NCI-H1436 treated with DMSO at 0.1 percent for 48 hours (cell line): ENCODE measurements around the gene CRKL.
"Not testable (repeated sequence)": the region's sequence is repeated elsewhere in the genome, so short reads cannot be mapped to it uniquely, and the experiment has no call there.

Source experiments
- DNase-seq: peaks from one replicate; lab custom pipeline; 2025; lab: John Stamatoyannopoulos, UW

The CRKL gene

GRCh38 chr22:20966883-20967696, 49.9 kb downstream of the CRKL start, which contains the start of gene AIFM3:
TSS of gene AIFM3 (plus strand) at chr22:20967255. CDS start at chr22:20967945, 690 bp downstream.
- no peak for DNase-seq

DNA sequence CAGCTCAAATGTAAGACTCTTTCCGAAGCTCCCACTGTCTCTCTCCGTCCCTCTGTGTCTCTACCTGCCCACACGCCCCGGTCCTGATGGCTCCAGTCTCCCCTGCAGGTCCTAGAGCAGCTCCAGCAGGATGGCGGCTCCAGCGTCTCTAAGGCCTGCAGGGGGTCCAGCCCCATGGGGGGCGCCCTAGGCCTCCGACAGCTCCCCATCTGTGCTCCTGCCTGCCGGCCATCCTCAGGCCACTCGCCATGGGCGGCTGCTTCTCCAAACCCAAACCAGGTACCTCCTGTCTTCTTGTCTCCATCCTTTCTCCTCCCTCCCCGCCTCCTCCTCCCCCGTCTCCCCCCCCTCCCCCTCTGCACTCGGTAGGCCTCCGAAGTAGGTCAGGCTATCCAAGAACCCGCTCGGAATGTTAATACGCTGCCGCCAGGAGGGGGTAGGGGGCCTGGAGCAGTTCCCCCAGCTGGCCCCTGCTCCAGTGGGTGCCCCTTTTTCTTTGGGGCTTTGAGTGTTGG, 50.5 kb downstream of the CRKL start:
- no peak for DNase-seq

- DNase-seq: no peak
Measured at GRCh38 chr22:20968281-20968977, 51.2 kb downstream of the CRKL start.

GRCh38 chr22:20970939-20971657, 53.9 kb downstream of the CRKL start:
- no peak for DNase-seq

DNA sequence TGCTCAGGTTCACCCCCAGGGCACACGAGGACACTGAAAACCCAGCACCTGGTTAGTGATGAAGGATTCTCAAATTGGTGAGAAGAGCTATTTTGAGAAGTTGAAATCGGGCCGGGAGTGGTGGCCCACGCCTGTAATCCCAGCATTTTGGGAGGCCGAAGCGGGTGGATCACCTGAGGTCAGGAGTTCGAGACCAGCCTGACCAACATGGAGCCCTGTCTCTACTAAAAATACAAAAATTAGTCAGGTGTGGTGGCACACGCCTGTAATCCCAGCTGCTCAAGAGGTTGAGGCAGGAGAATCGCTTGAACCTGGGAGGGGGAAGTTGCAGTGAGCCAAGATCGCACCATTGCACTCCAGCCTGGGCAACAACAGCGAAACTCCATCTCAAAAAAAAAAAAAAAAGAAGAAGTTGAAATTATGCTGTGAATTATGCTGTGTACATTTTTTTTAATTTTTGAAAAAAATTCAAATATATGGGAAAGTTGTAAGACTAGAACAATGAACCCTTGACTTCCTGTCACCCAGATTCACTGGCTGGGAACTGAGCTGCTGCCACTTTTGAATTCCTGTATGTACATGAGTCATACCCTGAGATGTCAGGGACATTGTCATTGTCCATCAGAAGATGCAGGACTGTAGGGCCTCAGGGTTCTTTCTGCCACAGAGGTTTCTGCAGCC, 54.9 kb downstream of the CRKL start:
- DNase-seq: not testable (repeated sequence)

GRCh38 chr22:20972933-20973577, 55.8 kb downstream of the CRKL start:
- no peak for DNase-seq

DNA sequence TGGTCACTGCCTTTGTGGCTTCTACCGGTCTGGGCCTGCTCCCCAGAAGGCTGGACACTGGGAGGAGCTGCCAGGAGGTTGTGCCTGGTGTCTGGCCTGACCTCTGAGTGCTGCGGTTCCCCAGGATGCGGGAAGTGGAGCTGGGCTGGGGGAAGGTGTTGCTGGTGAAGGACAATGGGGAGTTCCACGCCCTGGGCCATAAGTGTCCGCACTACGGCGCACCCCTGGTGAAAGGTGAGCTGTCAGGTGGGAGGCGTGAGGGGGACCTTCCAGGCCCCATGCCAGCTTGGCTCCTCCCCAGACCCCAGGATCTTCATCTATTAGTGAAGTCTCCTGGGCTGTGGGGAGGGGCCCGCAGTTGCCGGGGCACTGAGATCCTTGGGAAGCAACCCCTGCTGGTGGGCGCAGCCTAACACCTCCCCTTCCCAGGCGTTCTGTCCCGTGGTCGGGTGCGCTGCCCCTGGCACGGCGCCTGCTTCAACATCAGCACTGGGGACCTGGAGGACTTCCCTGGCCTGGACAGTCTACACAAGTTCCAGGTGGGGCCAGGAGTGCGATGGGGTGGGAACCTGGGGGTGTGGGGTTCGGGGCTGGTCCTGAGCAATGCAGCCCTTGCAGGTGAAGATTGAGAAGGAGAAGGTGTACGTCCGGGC, 56.6 kb downstream of the CRKL start:
- no peak for DNase-seq

DNA sequence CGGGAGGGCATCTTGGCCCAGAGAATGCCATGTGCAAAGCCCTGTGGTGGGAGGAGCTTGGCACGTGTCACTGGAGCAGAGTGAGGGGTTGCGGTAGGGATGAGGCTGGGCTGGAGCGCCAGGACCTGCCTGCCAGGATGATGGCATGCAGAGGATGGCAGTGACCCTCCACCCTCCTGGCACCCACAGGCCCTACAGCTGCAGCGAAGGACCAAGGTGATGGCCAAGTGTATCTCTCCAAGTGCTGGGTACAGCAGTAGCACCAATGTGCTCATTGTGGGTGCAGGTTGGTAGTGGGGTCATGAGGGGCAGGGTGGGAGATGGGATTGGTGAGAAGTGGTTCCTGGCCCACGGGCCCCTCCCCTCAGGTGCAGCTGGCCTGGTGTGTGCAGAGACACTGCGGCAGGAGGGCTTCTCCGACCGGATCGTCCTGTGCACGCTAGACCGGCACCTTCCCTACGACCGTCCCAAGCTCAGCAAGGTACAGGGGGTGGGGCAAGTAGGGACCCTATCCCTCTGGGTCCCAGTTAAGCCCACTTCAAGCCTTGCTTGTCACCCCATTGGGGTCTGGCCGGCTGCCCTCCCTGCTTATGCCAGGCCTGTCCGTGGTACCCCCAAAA, 57.2 kb downstream of the CRKL start:
- no peak for DNase-seq

DNA sequence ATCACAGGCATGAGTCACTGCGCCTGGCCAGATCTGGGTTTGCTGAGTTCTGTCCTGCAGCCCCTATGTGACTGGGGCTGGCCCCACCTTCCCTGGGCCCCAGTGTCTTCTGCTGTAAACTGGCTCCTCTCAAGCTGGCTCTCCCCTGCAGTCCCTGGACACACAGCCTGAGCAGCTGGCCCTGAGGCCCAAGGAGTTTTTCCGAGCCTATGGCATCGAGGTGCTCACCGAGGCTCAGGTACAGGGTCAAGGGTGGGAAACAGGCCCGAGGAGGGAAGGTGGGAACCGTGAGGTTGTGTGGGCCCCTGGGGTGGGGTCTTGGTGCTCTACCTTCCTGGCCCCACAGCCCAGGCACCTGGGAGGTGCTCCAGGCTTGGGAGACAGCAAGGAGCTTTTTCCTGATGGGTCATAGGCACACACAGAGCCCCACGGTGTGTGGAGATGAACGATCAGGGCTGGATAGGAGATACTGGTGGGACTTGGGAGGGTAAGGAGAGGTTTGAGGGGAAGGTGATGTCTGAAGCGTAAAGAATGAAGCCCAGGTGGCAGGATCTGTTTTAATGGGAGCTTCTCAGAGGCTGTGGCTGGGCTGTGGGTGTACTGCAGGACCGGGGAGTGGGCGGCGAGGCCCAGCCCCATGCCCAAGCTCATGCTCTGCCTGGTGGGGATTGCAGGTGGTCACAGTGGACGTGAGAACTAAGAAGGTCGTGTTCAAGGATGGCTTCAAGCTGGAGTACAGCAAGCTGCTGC, 58.5 kb downstream of the CRKL start:
- DNase-seq: no peak

- DNase-seq: no peak
Measured at GRCh38 chr22:20976291-20976877, 59.2 kb downstream of the CRKL start.

DNA sequence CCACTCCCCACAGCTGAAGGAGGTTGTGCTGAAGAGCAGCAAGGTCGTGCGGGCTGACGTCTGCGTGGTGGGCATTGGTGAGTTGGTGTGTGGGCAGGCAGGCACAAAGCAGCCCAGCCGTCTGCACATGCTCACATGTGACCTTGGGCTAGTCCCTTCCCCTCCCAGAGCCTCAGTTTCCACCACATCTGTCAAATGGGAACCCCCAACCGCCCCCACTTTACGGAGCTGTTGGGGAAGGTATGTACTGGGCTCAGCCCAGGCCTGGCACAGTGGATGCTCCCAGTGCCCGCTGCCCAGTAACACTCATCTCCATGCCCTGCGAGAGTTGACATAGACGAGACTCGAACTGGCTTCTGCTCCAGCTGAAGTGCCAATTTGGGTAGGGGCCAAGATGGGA, 59.8 kb downstream of the CRKL start:
- DNase-seq: no peak

DNA sequence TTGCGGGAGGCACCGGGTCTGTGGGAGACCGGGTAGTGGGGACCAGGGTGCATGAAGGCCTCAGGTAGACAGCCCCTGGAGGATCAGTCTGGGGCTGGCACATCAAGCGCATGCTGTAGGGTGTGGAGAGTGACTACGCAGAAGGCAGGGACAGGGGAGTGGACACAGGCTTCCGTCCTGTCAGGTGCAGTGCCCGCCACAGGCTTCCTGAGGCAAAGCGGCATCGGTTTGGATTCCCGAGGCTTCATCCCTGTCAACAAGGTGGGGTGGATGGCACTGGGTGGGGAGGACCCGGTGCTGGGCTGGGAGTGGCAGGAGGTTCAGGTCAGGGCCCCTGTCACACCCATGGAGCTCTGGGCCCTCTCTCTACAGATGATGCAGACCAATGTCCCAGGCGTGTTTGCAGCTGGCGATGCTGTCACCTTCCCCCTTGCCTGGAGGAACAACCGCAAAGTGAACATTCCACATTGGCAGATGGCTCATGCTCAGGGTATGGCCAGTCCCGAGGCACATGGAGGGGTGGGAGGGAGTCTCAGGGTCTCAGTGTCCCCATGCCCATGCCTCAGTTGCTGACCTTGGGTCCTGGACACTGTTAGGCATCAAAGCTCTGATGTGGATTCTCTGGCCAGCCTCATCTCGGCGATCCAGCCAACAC, 60.4 kb downstream of the CRKL start:
- DNase-seq: no peak

- DNase-seq: no peak
Measured at GRCh38 chr22:20978419-20978818, 61.2 kb downstream of the CRKL start.

DNA sequence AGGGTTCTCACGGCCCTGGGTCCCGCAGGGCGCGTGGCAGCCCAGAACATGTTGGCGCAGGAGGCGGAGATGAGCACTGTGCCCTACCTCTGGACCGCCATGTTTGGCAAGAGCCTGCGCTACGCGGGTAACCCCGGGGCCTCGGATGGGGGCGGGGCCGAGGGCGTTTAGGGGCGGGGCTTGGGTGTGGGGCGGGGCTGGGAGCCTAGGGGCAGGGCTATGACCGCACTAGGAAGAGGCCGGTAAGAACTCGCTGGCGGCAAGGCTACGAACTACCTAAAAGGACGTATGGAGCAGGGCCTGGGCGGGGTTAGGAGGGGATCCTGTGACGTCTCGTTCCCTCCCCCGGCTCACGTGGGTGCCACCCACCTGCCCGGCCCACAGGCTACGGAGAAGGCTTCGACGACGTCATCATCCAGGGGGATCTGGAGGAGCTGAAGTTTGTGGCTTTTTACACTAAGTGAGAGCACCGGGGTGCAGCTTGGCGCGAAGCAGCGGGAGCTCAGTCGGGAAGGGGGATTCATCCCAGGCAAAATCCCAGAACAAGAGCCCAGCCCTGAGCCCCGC, 62.1 kb downstream of the CRKL start:
- no peak for DNase-seq

DNA sequence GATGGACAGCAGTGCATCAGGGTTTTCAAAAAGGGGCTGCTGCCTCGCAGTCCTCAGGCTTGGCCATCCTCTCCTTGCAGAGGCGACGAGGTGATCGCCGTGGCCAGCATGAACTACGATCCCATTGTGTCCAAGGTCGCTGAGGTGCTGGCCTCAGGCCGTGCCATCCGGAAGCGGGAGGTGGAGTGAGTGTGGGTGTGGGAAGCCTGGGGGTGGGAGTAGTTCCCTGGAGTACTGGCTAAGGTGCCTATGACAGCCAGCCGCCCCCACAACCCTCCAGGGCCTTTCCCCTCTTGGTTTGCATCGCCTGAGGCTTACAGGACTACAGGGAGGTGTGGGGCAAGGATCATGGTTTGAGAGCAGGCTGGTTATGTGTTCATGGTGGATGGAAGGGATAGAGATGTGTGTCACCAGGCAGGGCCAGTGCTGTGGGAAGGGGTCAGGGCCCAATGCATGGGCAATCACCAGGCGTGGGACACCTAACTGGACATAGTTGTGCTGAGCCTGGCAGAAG, 62.8 kb downstream of the CRKL start:
- no peak for DNase-seq

DNA sequence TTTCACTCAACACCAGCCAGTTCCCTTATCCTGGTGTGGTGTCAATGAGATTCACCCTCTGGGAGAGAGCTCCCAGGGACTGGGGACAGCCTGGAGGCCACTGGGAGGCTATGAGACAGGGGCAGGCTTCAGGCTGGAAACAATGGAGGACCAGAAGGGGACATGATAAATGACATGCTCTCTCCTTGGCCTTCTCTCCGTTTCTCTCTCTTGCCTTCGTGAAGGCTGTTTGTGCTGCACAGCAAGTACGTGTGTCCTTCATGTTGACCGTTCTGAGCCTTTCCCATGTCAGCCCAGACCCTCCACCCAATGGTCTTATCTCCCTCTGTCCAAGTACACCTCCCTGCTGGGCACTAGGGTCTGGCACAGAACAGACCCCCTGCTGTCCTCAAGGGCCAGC, 63.3 kb downstream of the CRKL start:
- DNase-seq: no peak

DNA sequence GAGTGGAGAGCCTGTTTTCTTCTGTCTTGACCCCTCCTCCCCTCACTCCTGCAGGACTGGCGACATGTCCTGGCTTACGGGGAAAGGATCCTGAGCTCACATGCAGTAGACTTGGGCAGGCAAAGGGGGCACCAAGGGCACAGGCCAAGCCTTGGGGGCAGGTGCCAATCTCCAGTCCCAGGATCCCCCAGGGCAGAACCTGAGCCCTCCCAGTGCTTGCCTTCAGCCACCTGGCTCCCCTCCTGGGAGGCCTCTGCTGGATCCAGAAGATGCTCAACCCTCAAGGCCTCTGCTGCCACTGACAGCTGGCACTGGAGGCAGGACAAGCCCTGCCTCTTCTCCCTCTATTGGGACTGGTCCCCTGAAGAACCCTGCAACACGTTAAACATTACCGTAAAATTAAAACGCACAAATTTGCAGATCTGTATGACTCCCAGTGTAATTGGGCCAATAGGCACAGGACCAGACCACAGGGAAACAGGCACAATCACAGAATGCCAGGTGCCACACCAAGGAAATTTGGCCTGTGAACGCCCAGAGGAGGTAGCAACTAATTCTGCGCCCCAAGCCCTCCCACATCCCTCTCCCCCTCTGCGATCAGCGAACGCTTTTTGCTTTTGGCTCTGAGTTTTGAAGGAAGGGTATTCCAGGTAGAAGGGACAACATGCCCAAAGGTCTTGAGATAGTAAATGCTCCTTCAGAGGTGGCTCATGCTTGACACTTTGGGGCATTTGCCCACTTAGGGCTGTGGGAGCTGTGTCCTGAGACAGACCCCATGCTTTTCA, 63.9 kb downstream of the CRKL start:
- DNase-seq: no peak
